Neuronal stem cell (in vitro differentiated cells): ENCODE data around the gene PLEKHA6.

ENCODE experiments used
- DNase-seq: peaks from one replicate; pipeline ENCODE4 v3.0.0-alpha.2; 2013; ENCODE audit warnings: low spot score
- H2AFZ ChIP-seq: one replicate; pipeline ENCODE4 v1.6.1; 2013; ENCODE audit warnings: mild to moderate bottlenecking, low read length, inconsistent platforms
- H2AK5ac ChIP-seq: 2 replicates; pipeline ENCODE4 v1.6.1; 2013; ENCODE audit warnings: low read depth, mild to moderate bottlenecking, inconsistent platforms, low read length, moderate library complexity, mixed read lengths
- H2BK120ac ChIP-seq: 2 replicates; pipeline ENCODE4 v1.6.1; 2013; ENCODE audit warnings: low read depth, mild to moderate bottlenecking, inconsistent platforms, low read length, moderate library complexity, mixed read lengths
- H2BK12ac ChIP-seq: one replicate; pipeline ENCODE4 v1.6.1; 2013; ENCODE audit warnings: low read length, inconsistent platforms
- H2BK15ac ChIP-seq: 2 replicates; pipeline ENCODE4 v1.6.1; 2013; ENCODE audit warnings: mild to moderate bottlenecking, low read length, inconsistent platforms, mixed read lengths
- H2BK5ac ChIP-seq: one replicate; pipeline ENCODE4 v1.6.1; 2013; ENCODE audit warnings: inconsistent platforms, mild to moderate bottlenecking, low read length, moderate library complexity
- H3K14ac ChIP-seq: one replicate; pipeline ENCODE4 v1.6.1; 2013; ENCODE audit warnings: low read length, inconsistent platforms
- H3K18ac ChIP-seq: 2 replicates; pipeline ENCODE4 v1.6.1; 2013; ENCODE audit warnings: low read length, inconsistent platforms
- H3K23ac ChIP-seq: 2 replicates; pipeline ENCODE4 v1.6.1; 2013; ENCODE audit warnings: low read depth, mild to moderate bottlenecking, mixed read lengths, low read length, inconsistent platforms; ENCODE audit not compliant: poor library complexity
- H3K27ac ChIP-seq: replicated peaks from 3 replicates; pipeline ENCODE4 v1.5.1; 2013; ENCODE audit warnings: low read length, inconsistent platforms
- H3K27me3 ChIP-seq, 3 experiments: 2 replicates each; pipeline ENCODE4 v1.6.1; 2013; ENCODE audit warnings: low read length in 3 of 3, mild to moderate bottlenecking in 2 of 3, inconsistent platforms in 1 of 3, low read depth in 1 of 3, mixed read lengths in 1 of 3, moderate library complexity in 1 of 3; ENCODE audit not compliant: control insufficient read depth in 3 of 3, insufficient read depth in 3 of 3
- H3K36me3 ChIP-seq, 2 donors: replicated peaks in 1 of 2; 2 replicates each; pipeline ENCODE4 v1.6.1; 2013; ENCODE audit warnings: low read length in 2 of 2; ENCODE audit not compliant: control insufficient read depth in 2 of 2, insufficient read depth in 2 of 2
- H3K4ac ChIP-seq: 2 replicates; pipeline ENCODE4 v1.6.1; 2013; ENCODE audit warnings: inconsistent platforms, mild to moderate bottlenecking, low read length, moderate library complexity
- H3K4me1 ChIP-seq, 2 donors: 1 replicate in 1 of 2; 2 replicates in 1 of 2; pipeline ENCODE4 v1.6.1; 2013; ENCODE audit warnings: low read length in 2 of 2, low read depth in 1 of 2; ENCODE audit not compliant: control insufficient read depth in 2 of 2, insufficient read depth in 1 of 2
- H3K4me2 ChIP-seq: one replicate; pipeline ENCODE4 v1.6.1; 2013; ENCODE audit warnings: mild to moderate bottlenecking, low read length, inconsistent platforms; ENCODE audit not compliant: insufficient read depth, poor library complexity, severe bottlenecking
- H3K4me3 ChIP-seq, 2 donors: 2 replicates each; pipeline ENCODE4 v1.5.1; 2013; ENCODE audit warnings: low read length in 2 of 2, mild to moderate bottlenecking in 2 of 2, inconsistent platforms in 1 of 2, moderate library complexity in 1 of 2
- H3K79me1 ChIP-seq: one replicate; pipeline ENCODE4 v1.6.1; 2013; ENCODE audit warnings: low read depth, mild to moderate bottlenecking, inconsistent platforms, low read length, moderate library complexity
- H3K9ac ChIP-seq: one replicate; pipeline ENCODE4 v1.6.1; 2013; ENCODE audit warnings: mild to moderate bottlenecking, low read depth, low read length, inconsistent platforms; ENCODE audit not compliant: poor library complexity
- H3K9me3 ChIP-seq, 2 donors: replicated peaks in 1 of 2; 2 replicates each; pipeline versions ENCODE3 to v1.6.1; 2013; ENCODE audit warnings: low read length in 2 of 2, mild to moderate bottlenecking in 2 of 2, inconsistent platforms in 1 of 2, low read depth in 1 of 2, mixed read lengths in 1 of 2, moderate library complexity in 1 of 2; ENCODE audit not compliant: control insufficient read depth in 2 of 2, insufficient read depth in 1 of 2
- H4K8ac ChIP-seq: one replicate; pipeline ENCODE4 v1.6.1; 2013; ENCODE audit warnings: low read depth, mild to moderate bottlenecking, inconsistent platforms, low read length, moderate library complexity
- H4K91ac ChIP-seq: one replicate; pipeline ENCODE4 v1.6.1; 2013; ENCODE audit warnings: low read length, low read depth, mild to moderate bottlenecking, inconsistent platforms; ENCODE audit not compliant: poor library complexity
- WGBS, 2 donors: extraction: QIAGEN DNeasy Blood & Tissue Kit; methylation state at CpG; one replicate each; pipeline ENCODE4 v1.1.7; 2013; ENCODE audit warnings: missing lambda C conversion rate in 2 of 2, mixed read lengths in 1 of 2; ENCODE audit not compliant: insufficient read length in 2 of 2, insufficient replicate concordance in 1 of 2; ENCODE audit errors: extremely low coverage in 2 of 2; 5-methylcytosine and 5-hydroxymethylcytosine counted together

PLEKHA6 gene

DNA sequence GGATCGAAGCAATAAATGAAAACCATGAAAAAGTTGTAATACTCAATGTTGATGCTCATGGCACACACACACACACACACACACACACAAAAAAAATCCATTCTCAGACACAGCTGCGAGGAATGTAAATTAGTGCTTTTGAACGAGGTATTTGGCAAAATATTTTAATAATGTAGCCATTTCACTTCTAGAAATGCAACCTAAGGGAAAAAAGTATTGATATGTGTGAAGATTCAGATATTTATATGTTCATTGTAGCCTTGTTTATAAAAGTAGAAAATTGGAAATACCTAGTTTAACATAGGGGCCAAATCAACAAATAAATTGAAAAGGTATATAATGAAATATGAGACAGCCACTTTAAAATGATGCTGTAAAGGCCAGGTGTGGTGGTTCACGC, 3.8 kb downstream of the PLEKHA6 start:
- no peak overlapping the region for H3K9ac ChIP-seq
- H3K23ac ChIP-seq: no peak overlapping the region
- no peak overlapping the region for H3K4me3 ChIP-seq
- no peaks in the 10 kb centered on the region for H3K36me3 ChIP-seq
- peaks cover 23 to 27% of the 10 kb centered on the region in 2 donors for H3K4me1 ChIP-seq
- no peak overlapping the region for H4K91ac ChIP-seq
- no peak for DNase-seq
- no CpG with 5 or more reads among the region's 4 CpGs for WGBS, 2 donors
- no peaks in the 10 kb centered on the region for H3K9me3 ChIP-seq
- no peak overlapping the region for H2AFZ ChIP-seq
- no peak overlapping the region for H3K4me2 ChIP-seq
- H3K27me3 ChIP-seq: no peaks in the 10 kb centered on the region
- H3K27ac ChIP-seq: no peak overlapping the region
- no peak overlapping the region for H3K14ac ChIP-seq
- no peak overlapping the region for H2AK5ac ChIP-seq
- H2BK15ac ChIP-seq: no peak overlapping the region
- H4K8ac ChIP-seq: no peak overlapping the region
- H3K79me1 ChIP-seq: no peaks in the 10 kb centered on the region
- H2BK12ac ChIP-seq: no peak overlapping the region
- no peak overlapping the region for H2BK120ac ChIP-seq
- no peak overlapping the region for H3K18ac ChIP-seq
- H3K4ac ChIP-seq: no peak overlapping the region
- no peak overlapping the region for H2BK5ac ChIP-seq

- WGBS, 2 donors: no CpG with 5 or more reads among the region's 6 CpGs
- H3K9ac ChIP-seq: no peak overlapping the region
- no peaks in the 10 kb centered on the region for H3K9me3 ChIP-seq
- H3K4ac ChIP-seq: no peak overlapping the region
- peaks cover 25 to 35% of the 10 kb centered on the region in 2 donors for H3K4me1 ChIP-seq
- H2BK5ac ChIP-seq: no peak overlapping the region
- H2AK5ac ChIP-seq: no peak overlapping the region
- H3K18ac ChIP-seq: no peak overlapping the region
- no peak overlapping the region for H4K8ac ChIP-seq
- H2AFZ ChIP-seq: no peak overlapping the region
- H3K23ac ChIP-seq: no peak overlapping the region
- H3K79me1 ChIP-seq: no peaks in the 10 kb centered on the region
- H3K14ac ChIP-seq: no peak overlapping the region
- no peak overlapping the region for H2BK120ac ChIP-seq
- no peak overlapping the region for H2BK12ac ChIP-seq
- no peak overlapping the region for H4K91ac ChIP-seq
- H3K36me3 ChIP-seq: no peaks in the 10 kb centered on the region
- DNase-seq: no peak
- no peak overlapping the region for H3K4me2 ChIP-seq
- no peak overlapping the region for H2BK15ac ChIP-seq
- H3K27me3 ChIP-seq: no peaks in the 10 kb centered on the region
- no peak overlapping the region for H3K4me3 ChIP-seq
- H3K27ac ChIP-seq: no peak overlapping the region
Measured at GRCh38 chr1:204354579-204354978, 5.2 kb downstream of the PLEKHA6 start.

DNA sequence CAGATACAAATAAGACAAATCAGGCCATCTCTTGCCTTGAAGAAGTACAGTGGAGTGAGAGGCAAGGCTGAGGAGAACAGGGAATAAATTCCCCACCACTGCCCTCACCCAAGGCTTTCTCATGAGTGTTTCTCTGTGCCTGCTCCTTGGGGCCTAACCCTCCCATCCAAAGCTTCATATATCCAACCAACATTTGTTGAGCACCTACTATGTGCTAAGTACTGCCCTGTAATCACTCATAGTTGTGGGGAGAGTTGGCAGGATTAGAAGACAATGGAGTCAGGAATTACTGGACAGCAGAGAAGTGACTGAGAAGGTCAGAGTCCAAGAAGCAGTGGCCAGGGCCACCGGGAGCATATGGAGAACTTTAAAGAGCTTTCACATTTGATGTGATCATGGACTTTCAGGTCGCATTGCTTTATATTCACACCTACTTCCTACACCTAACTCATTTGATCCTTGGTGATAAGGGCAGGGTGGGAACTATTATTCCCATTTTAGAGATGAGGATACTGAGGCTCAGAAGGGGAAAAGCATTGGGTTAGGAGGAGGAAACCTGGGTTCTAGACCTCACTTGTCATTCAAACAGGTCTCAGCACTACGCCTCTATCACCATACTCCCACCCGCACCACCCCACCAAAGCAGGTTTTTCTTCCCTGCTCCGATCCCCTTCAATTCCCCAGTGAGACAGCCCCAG, 6.4 kb downstream of the PLEKHA6 start:
- Histone ChIP-seq H2BK120ac (no peak overlapping the region), H3K79me1 (no peaks in the 10 kb centered on the region), H2BK5ac (no peak overlapping the region), H3K9ac (no peak overlapping the region), H3K14ac (no peak overlapping the region), H3K9me3 (no peaks in the 10 kb centered on the region), H3K27ac (no peak overlapping the region), H2AFZ (no peak overlapping the region), H4K91ac (no peak overlapping the region), H2BK12ac (no peak overlapping the region), H3K18ac (no peak overlapping the region), H4K8ac (no peak overlapping the region), H3K4ac (no peak overlapping the region), H3K36me3 (no peaks in the 10 kb centered on the region), H3K4me3 (no peak overlapping the region), H3K23ac (no peak overlapping the region), H3K27me3 (no peaks in the 10 kb centered on the region), H2AK5ac (no peak overlapping the region), H3K4me2 (no peak overlapping the region), H2BK15ac (no peak overlapping the region), H3K4me1 (peaks cover 17 to 33% of the 10 kb centered on the region in 2 donors)
- no peak for DNase-seq
- no CpG with 5 or more reads among the region's 5 CpGs for WGBS, 2 donors

DNA sequence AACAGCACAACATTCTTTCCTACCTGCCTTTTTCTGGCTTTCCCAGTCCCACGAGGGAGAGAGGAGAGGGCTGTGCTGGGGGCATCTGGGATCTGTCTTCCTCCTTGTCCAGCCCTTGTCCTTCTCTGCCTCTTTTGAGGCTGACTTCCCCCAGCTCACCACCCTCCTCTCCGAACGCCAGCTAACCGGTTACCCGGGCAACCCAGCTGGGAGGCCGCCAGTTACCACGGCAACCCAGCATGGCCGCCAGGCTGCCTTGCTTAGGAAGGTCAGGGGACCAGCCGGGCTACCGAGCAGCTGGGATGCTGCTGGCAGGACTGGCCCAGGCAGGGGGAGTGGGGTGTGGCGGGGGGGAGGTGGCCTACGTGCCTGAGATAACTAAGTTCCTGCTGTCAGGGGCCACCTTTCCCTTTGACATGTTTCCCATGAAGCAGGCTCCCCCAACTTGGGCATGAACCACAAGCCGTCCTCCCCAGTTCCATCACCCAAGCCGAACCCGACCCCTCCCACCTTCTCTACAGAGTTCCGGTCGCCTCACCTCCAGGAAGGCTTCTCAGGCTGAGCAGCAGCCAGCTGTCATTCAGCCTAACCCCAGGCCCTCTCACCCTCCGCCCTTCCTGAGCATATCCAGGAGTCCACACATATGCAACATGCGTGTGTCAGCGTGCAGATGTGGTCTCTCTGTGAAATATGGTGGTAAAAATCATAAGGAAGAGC, 8.7 kb downstream of the PLEKHA6 start:
- H3K27me3 ChIP-seq: peaks cover 0 to 1% (median 0%) of the 10 kb centered on the region in 3 experiments
- H3K4me2 ChIP-seq: peak overlapping the region; percentile 37
- no peaks in the 10 kb centered on the region for H3K36me3 ChIP-seq
- H3K4ac ChIP-seq: no peak overlapping the region
- H2BK120ac ChIP-seq: no peak overlapping the region
- H3K9me3 ChIP-seq: no peaks in the 10 kb centered on the region
- H3K4me1 ChIP-seq: peaks cover 15 to 40% of the 10 kb centered on the region in 2 donors
- whole genome bisulfite sequencing, 2 donors: no CpG with 5 or more reads among the region's 20 CpGs
- no peak overlapping the region for H3K23ac ChIP-seq
- no peak overlapping the region for H2BK12ac ChIP-seq
- H4K91ac ChIP-seq: no peak overlapping the region
- no peak overlapping the region for H3K9ac ChIP-seq
- peak overlapping the region; percentile 55 for H2AFZ ChIP-seq
- peak overlapping the region in 1 of 2 donors; percentile 45 for H3K4me3 ChIP-seq
- peak; percentile 88 for DNase-seq
- no peak overlapping the region for H2BK15ac ChIP-seq
- no peak overlapping the region for H2AK5ac ChIP-seq
- H2BK5ac ChIP-seq: no peak overlapping the region
- H4K8ac ChIP-seq: no peak overlapping the region
- no peak overlapping the region for H3K14ac ChIP-seq
- H3K27ac ChIP-seq: no peak overlapping the region
- H3K79me1 ChIP-seq: no peaks in the 10 kb centered on the region
- H3K18ac ChIP-seq: peak overlapping the region; percentile 29
